HEK293 (cell line): ENCODE data around the gene HIGD2A.

Experiments used
- BCL11A ChIP-seq: fragments of 450-650 bp; formaldehyde crosslinking; IDR thresholded peaks from 2 replicates; pipeline ENCODE4 v1.5.1; 2016; ENCODE audit warnings: low read depth, missing biosample characterization, missing genetic modification characterization
- OSR2 ChIP-seq: fragments of 450-650 bp; formaldehyde crosslinking; IDR thresholded peaks from 2 replicates; pipeline ENCODE4 v1.5.1; 2016; ENCODE audit warnings: missing biosample characterization, missing genetic modification characterization
- SCRT2 ChIP-seq: fragments of 450-650 bp; formaldehyde crosslinking; IDR thresholded peaks from 2 replicates; pipeline ENCODE4 v1.5.1; 2016; ENCODE audit warnings: missing biosample characterization, missing genetic modification characterization
- SP2 ChIP-seq: fragments of 450-650 bp; formaldehyde crosslinking; IDR thresholded peaks from 2 replicates; pipeline ENCODE4 v1.5.1; 2016; ENCODE audit warnings: missing biosample characterization, missing genetic modification characterization
- TCF7L2 ChIP-seq: IDR thresholded peaks from 2 replicates; pipeline ENCODE4 v1.6.1; 2011; ENCODE audit warnings: low read depth, mild to moderate bottlenecking, inconsistent platforms, low read length, moderate library complexity, borderline replicate concordance
- YY2 ChIP-seq: fragments of 450-650 bp; formaldehyde crosslinking; IDR thresholded peaks from 2 replicates; pipeline ENCODE4 v1.5.1; 2016; ENCODE audit warnings: missing biosample characterization, missing genetic modification characterization
- ZBTB1 ChIP-seq: fragments of 450-650 bp; formaldehyde crosslinking; IDR thresholded peaks from 2 replicates; pipeline ENCODE4 v1.5.1; 2016; ENCODE audit warnings: missing biosample characterization, missing genetic modification characterization
- ZBTB7A ChIP-seq: fragments of 450-650 bp; formaldehyde crosslinking; IDR thresholded peaks from 2 replicates; pipeline ENCODE4 v1.5.1; 2016; ENCODE audit warnings: low read depth, missing biosample characterization, missing genetic modification characterization
- ZFHX2 ChIP-seq: fragments of 450-650 bp; formaldehyde crosslinking; conservative IDR thresholded peaks from 2 replicates; pipeline ENCODE4 v1.5.1; 2016; ENCODE audit warnings: missing biosample characterization, missing genetic modification characterization
- ZFP69B ChIP-seq: fragments of 450-650 bp; formaldehyde crosslinking; IDR thresholded peaks from 2 replicates; pipeline ENCODE4 v1.5.1; 2016; ENCODE audit warnings: missing biosample characterization, missing genetic modification characterization
- ZNF10 ChIP-seq: fragments of 450-650 bp; formaldehyde crosslinking; IDR thresholded peaks from 2 replicates; pipeline ENCODE4 v1.5.1; 2017; ENCODE audit warnings: missing biosample characterization, missing genetic modification characterization
- ZNF138 ChIP-seq: fragments of 450-650 bp; formaldehyde crosslinking; IDR thresholded peaks from 2 replicates; pipeline ENCODE4 v1.5.1; 2016; ENCODE audit warnings: missing biosample characterization, missing genetic modification characterization, borderline replicate concordance
- ZNF157 ChIP-seq: fragments of 450-650 bp; formaldehyde crosslinking; IDR thresholded peaks from 2 replicates; pipeline ENCODE4 v1.5.1; 2016; ENCODE audit warnings: missing biosample characterization, missing genetic modification characterization
- ZNF169 ChIP-seq: fragments of 450-650 bp; formaldehyde crosslinking; IDR thresholded peaks from 2 replicates; pipeline ENCODE4 v1.5.1; 2016; ENCODE audit warnings: missing biosample characterization, missing genetic modification characterization
- ZNF19 ChIP-seq: fragments of 450-650 bp; formaldehyde crosslinking; IDR thresholded peaks from 2 replicates; pipeline ENCODE4; 2016; ENCODE audit warnings: missing biosample characterization, missing genetic modification characterization, low read depth
- ZNF221 ChIP-seq: fragments of 450-650 bp; formaldehyde crosslinking; IDR thresholded peaks from 2 replicates; pipeline ENCODE4 v1.5.1; 2017; ENCODE audit warnings: missing biosample characterization, missing genetic modification characterization, borderline replicate concordance
- ZNF248 ChIP-seq: fragments of 450-650 bp; formaldehyde crosslinking; IDR thresholded peaks from 2 replicates; pipeline ENCODE4 v1.5.1; 2017; ENCODE audit warnings: missing biosample characterization, missing genetic modification characterization
- ZNF266 ChIP-seq: fragments of 450-650 bp; formaldehyde crosslinking; IDR thresholded peaks from 2 replicates; pipeline ENCODE4 v1.5.1; 2016; ENCODE audit warnings: missing biosample characterization, missing genetic modification characterization, low read depth
- ZNF335 ChIP-seq: fragments of 450-650 bp; formaldehyde crosslinking; conservative IDR thresholded peaks from 2 replicates; pipeline ENCODE4 v1.5.1; 2016; ENCODE audit warnings: missing biosample characterization, missing genetic modification characterization
- ZNF350 ChIP-seq: fragments of 450-650 bp; formaldehyde crosslinking; IDR thresholded peaks from 2 replicates; pipeline ENCODE4 v1.5.0; 2017; ENCODE audit warnings: missing biosample characterization, mild to moderate bottlenecking, missing genetic modification characterization
- ZNF416 ChIP-seq: fragments of 450-650 bp; formaldehyde crosslinking; IDR thresholded peaks from 2 replicates; pipeline ENCODE4 v1.5.1; 2016; ENCODE audit warnings: missing biosample characterization, missing genetic modification characterization
- ZNF48 ChIP-seq: fragments of 450-650 bp; formaldehyde crosslinking; IDR thresholded peaks from 2 replicates; pipeline ENCODE4 v1.5.1; 2016; ENCODE audit warnings: missing biosample characterization, missing genetic modification characterization
- ZNF514 ChIP-seq: fragments of 450-650 bp; formaldehyde crosslinking; IDR thresholded peaks from 2 replicates; pipeline ENCODE4 v1.5.1; 2016; ENCODE audit warnings: missing biosample characterization, missing genetic modification characterization
- ZNF521 ChIP-seq: fragments of 450-650 bp; formaldehyde crosslinking; IDR thresholded peaks from 2 replicates; pipeline ENCODE4 v1.5.1; 2017; ENCODE audit warnings: missing biosample characterization, mild to moderate bottlenecking, missing genetic modification characterization
- ZNF621 ChIP-seq: fragments of 450-650 bp; formaldehyde crosslinking; IDR thresholded peaks from 2 replicates; pipeline ENCODE4 v1.5.1; 2017; ENCODE audit warnings: missing biosample characterization, missing genetic modification characterization
- ZNF654 ChIP-seq: fragments of 450-650 bp; formaldehyde crosslinking; IDR thresholded peaks from 2 replicates; pipeline ENCODE4 v1.5.1; 2016; ENCODE audit warnings: low read depth, missing biosample characterization, missing genetic modification characterization
- ZNF792 ChIP-seq: fragments of 450-650 bp; formaldehyde crosslinking; IDR thresholded peaks from 2 replicates; pipeline ENCODE4 v1.5.1; 2016; ENCODE audit warnings: missing biosample characterization, missing genetic modification characterization
- ZSCAN4 ChIP-seq: fragments of 450-650 bp; formaldehyde crosslinking; IDR thresholded peaks from 2 replicates; pipeline ENCODE4 v1.5.1; 2017; ENCODE audit warnings: missing biosample characterization, missing genetic modification characterization
- TF ChIP-seq, protein P1 (sequence below): fragments of 450-650 bp; formaldehyde crosslinking; IDR thresholded peaks from 2 replicates; pipeline ENCODE4 v1.5.1; 2016; ENCODE audit warnings: missing biosample characterization, missing genetic modification characterization
- TF ChIP-seq, protein P2 (sequence below): fragments of 450-650 bp; formaldehyde crosslinking; IDR thresholded peaks from 2 replicates; pipeline ENCODE4 v1.5.1; 2016; ENCODE audit warnings: missing biosample characterization, missing genetic modification characterization, borderline replicate concordance
- TF ChIP-seq, protein P3 (sequence below): fragments of 450-650 bp; formaldehyde crosslinking; IDR thresholded peaks from 2 replicates; pipeline ENCODE4 v1.5.1; 2016; ENCODE audit warnings: missing biosample characterization, missing genetic modification characterization, low read depth
- TF ChIP-seq, protein P4 (sequence below): fragments of 450-650 bp; formaldehyde crosslinking; IDR thresholded peaks from 2 replicates; pipeline ENCODE4 v1.5.1; 2016; ENCODE audit warnings: missing biosample characterization, missing genetic modification characterization

HIGD2A gene

GRCh38 chr5:176361437-176362232, 26.9 kb upstream of the HIGD2A start, which contains the start of gene KIAA1191 (continued):
- TF ChIP-seq, protein P1, sequence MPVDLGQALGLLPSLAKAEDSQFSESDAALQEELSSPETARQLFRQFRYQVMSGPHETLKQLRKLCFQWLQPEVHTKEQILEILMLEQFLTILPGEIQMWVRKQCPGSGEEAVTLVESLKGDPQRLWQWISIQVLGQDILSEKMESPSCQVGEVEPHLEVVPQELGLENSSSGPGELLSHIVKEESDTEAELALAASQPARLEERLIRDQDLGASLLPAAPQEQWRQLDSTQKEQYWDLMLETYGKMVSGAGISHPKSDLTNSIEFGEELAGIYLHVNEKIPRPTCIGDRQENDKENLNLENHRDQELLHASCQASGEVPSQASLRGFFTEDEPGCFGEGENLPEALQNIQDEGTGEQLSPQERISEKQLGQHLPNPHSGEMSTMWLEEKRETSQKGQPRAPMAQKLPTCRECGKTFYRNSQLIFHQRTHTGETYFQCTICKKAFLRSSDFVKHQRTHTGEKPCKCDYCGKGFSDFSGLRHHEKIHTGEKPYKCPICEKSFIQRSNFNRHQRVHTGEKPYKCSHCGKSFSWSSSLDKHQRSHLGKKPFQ (tag by site-specific recombination), result no peak
- TF ChIP-seq ZBTB1, result no peak
- no peak for TF ChIP-seq ZNF416
- peak; percentile 58; the same call in 1 of the 2 replicates for TF ChIP-seq SP2 (tag by site-specific recombination)
- TF ChIP-seq, protein P2, sequence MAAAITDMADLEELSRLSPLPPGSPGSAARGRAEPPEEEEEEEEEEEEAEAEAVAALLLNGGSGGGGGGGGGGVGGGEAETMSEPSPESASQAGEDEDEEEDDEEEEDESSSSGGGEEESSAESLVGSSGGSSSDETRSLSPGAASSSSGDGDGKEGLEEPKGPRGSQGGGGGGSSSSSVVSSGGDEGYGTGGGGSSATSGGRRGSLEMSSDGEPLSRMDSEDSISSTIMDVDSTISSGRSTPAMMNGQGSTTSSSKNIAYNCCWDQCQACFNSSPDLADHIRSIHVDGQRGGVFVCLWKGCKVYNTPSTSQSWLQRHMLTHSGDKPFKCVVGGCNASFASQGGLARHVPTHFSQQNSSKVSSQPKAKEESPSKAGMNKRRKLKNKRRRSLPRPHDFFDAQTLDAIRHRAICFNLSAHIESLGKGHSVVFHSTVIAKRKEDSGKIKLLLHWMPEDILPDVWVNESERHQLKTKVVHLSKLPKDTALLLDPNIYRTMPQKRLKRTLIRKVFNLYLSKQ (tag by site-specific recombination), result no peak
- TF ChIP-seq YY2 (tag by site-specific recombination), result peak; percentile 46; the same call in 1 of the 2 replicates
- no peak for TF ChIP-seq ZSCAN4
- no peak for TF ChIP-seq ZNF654 (tag by site-specific recombination)
- TF ChIP-seq ZFP69B (tag by site-specific recombination), result peak; percentile 42; the same call in 1 of the 2 replicates
- TF ChIP-seq ZNF335 (tag by site-specific recombination), result peak; percentile 100
- no peak for TF ChIP-seq ZNF169 (tag by site-specific recombination)
- TF ChIP-seq ZNF138 (tag by site-specific recombination), result no peak
- TF ChIP-seq ZNF19 (tag by site-specific recombination), result no peak
- no peak for TF ChIP-seq ZNF248 (tag by site-specific recombination)
- TF ChIP-seq OSR2 (tag by site-specific recombination), result no peak
- TF ChIP-seq ZNF514 (tag by site-specific recombination), result no peak
- TF ChIP-seq BCL11A (tag by site-specific recombination), result no peak
- TF ChIP-seq ZNF621 (tag by site-specific recombination), result no peak
- no peak for TF ChIP-seq ZNF521
- no peak for TF ChIP-seq ZNF10 (tag by site-specific recombination)
- TF ChIP-seq, protein P3, sequence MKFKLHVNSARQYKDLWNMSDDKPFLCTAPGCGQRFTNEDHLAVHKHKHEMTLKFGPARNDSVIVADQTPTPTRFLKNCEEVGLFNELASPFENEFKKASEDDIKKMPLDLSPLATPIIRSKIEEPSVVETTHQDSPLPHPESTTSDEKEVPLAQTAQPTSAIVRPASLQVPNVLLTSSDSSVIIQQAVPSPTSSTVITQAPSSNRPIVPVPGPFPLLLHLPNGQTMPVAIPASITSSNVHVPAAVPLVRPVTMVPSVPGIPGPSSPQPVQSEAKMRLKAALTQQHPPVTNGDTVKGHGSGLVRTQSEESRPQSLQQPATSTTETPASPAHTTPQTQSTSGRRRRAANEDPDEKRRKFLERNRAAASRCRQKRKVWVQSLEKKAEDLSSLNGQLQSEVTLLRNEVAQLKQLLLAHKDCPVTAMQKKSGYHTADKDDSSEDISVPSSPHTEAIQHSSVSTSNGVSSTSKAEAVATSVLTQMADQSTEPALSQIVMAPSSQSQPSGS (tag by site-specific recombination), result no peak
- no peak for TF ChIP-seq ZNF266
- TF ChIP-seq, protein P4, sequence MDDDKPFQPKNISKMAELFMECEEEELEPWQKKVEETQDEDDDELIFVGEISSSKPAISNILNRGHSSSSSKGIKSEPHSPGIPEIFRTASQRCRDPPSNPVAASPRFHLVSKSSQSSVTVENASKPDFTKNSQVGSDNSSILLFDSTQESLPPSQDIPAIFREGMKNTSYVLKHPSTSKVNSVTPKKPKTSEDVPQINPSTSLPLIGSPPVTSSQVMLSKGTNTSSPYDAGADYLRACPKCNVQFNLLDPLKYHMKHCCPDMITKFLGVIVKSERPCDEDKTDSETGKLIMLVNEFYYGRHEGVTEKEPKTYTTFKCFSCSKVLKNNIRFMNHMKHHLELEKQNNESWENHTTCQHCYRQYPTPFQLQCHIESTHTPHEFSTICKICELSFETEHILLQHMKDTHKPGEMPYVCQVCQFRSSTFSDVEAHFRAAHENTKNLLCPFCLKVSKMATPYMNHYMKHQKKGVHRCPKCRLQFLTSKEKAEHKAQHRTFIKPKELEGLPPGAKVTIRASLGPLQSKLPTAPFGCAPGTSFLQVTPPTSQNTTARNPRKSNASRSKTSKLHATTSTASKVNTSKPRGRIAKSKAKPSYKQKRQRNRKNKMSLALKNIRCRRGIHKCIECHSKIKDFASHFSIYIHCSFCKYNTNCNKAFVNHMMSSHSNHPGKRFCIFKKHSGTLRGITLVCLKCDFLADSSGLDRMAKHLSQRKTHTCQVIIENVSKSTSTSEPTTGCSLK (tag by site-specific recombination), result no peak
- no peak for TF ChIP-seq ZNF792
- TF ChIP-seq ZBTB7A (tag by site-specific recombination), result no peak
- TF ChIP-seq ZNF350 (tag by site-specific recombination), result no peak
- no peak for TF ChIP-seq ZNF48 (tag by site-specific recombination)
- TF ChIP-seq TCF7L2, result no peak
- no peak for TF ChIP-seq ZNF221 (tag by site-specific recombination)
- peak; percentile 42 for TF ChIP-seq SCRT2
- TF ChIP-seq ZFHX2 (tag by site-specific recombination), result peak; percentile 71
- no peak for TF ChIP-seq ZNF157
